PFSK-1 (cell line): ENCODE measurements around the gene MAB21L4.

ENCODE experiments used
- POLR2AphosphoS5 ChIP-seq: IDR thresholded peaks from 2 replicates; pipeline ENCODE4 v1.6.1; 2012; ENCODE audit warnings: low read depth, mild to moderate bottlenecking, control low read depth, low read length, moderate library complexity
- REST ChIP-seq, 2 experiments: IDR thresholded peaks; 2 replicates each; pipeline versions ENCODE4 v1.6.1 to v1.8.0; 2011 to 2012; ENCODE audit warnings: low read depth in 2 of 2, low read length in 2 of 2, control low read depth in 1 of 2, inconsistent platforms in 1 of 2, mild to moderate bottlenecking in 1 of 2, moderate library complexity in 1 of 2; ENCODE audit not compliant: insufficient read depth in 1 of 2
- TAF1 ChIP-seq: IDR thresholded peaks from 2 replicates; pipeline ENCODE4 v1.6.1; 2012; ENCODE audit warnings: low read length, control low read depth, borderline replicate concordance; ENCODE audit not compliant: insufficient read depth

DNA sequence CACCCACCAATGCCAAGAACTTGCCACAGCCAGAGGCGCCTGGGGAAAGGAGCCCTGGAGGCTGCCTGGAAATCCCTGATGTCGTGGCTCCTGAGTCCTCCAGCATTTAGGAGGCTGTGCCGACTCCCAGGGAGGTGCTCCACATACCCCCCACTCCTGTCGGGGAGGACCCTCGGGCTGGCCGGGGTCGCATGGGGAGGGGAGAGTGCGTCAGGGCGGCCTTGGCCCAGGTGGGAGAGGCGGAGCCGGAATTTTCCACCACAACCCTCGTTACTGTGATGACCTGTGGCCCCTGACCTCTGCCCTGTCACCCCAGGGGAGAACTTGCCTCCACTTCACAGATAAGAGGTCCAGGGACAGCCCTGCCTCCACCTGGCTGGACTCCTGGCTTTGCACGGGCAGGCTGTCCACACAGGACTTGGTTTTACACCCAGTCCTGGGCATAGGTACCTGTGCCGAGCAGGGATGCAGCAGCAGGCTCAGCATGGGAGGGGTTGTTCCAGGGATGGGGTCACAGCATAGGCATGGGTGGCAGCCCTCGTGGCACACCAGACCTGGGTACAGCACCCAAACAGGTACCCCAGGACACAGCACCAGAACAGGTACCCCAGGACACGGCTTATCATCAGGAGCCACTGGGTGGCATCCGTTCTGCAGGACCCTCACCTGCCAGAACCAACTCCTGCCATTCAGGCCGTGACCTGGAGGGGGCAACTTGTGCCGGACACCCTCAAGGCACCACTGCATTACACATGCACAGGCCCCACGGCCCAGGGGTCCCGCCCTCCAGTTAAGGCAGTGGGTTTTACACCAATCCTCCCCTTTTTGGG lies 39.6 kb downstream of the MAB21L4 start:
- TF ChIP-seq POLR2AphosphoS5 (no peak), TAF1 (no peak), REST (IDR thresholded peaks at IDR 0.05; ENCODE audit: insufficient read depth in 1 of 2, low read depth in 2 of 2, low read length in 2 of 2) (no peak)
